Ishikawa (cell line): ENCODE results near the gene FLAD1.

Experiments
- CEBPB ChIP-seq: IDR thresholded peaks from 2 replicates; pipeline ENCODE4 v1.6.1; 2012
- CREB1 ChIP-seq: IDR thresholded peaks from 2 replicates; pipeline ENCODE4 v1.6.1; 2012; ENCODE audit warnings: low read depth
- EP300 ChIP-seq: IDR thresholded peaks from 2 replicates; pipeline ENCODE4 v1.6.1; 2012; ENCODE audit warnings: borderline replicate concordance
- FOXM1 ChIP-seq: IDR thresholded peaks from 2 replicates; pipeline ENCODE4 v1.6.1; 2012; ENCODE audit warnings: low read depth, borderline replicate concordance
- MAX ChIP-seq: IDR thresholded peaks from 2 replicates; pipeline ENCODE4 v1.6.1; 2012
- NFIC ChIP-seq: IDR thresholded peaks from 2 replicates; pipeline ENCODE4 v1.6.1; 2012
- RAD21 ChIP-seq: IDR thresholded peaks from 2 replicates; pipeline ENCODE4 v1.6.1; 2012; ENCODE audit warnings: low read depth
- TAF1 ChIP-seq: IDR thresholded peaks from 2 replicates; pipeline ENCODE4 v1.6.1; 2012; ENCODE audit warnings: low read depth, mild to moderate bottlenecking
- TEAD4 ChIP-seq: IDR thresholded peaks from 2 replicates; pipeline ENCODE4 v1.6.1; 2012
- YY1 ChIP-seq: IDR thresholded peaks from 2 replicates; pipeline ENCODE4 v1.6.1; 2012; ENCODE audit warnings: low read depth
- ZBTB7A ChIP-seq: IDR thresholded peaks from 2 replicates; pipeline ENCODE4 v1.6.1; 2012; ENCODE audit warnings: low read depth
- TF ChIP-seq, protein P1 (sequence below): IDR thresholded peaks from 2 replicates; pipeline ENCODE4 v1.6.1; 2012; ENCODE audit warnings: low read depth, mild to moderate bottlenecking

DNA sequence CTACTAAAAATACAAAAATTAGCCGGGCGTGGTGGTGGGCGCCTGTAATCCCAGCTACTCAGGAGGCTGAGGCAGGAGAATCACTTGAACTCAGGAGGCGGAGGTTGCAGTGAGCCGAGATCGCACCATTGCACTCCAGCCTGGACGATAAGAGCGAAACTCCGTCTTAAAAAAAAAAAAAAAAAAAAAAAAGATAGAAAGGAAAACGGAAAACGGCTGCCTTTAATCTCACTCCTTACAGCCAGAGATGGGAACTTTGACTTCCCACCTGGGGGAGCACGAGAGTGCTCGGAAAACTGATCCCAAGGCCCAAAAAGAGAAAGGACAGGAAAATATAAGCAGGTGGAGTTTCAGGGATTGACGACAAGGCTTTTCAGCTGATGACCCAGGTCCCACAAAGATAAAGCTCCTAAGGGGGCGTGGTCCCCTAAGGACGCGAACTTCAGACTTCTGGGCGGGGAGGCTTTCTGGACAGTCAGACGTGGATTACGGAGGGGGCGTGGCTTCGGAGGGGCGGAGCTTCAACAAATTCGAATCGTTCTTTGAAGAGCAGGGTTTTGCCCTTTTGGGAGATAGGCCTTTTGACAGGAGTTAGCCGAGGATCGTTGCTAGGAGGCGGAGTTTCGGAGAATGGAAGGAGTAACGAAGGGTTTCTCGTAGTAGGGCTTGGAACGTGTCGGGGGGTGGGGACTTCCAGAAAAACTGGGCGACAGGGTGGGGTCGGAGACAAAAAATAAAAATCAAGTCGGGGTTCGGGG lies 9.6 kb upstream of the FLAD1 start:
- TF ChIP-seq RAD21 (no peak), TEAD4 (no peak), MAX (no peak), FOXM1 (no peak), CREB1 (no peak), TAF1 (no peak; the same call in 1 of the 2 replicates), EP300 (no peak), CEBPB (no peak), NFIC (no peak), ZBTB7A (no peak), YY1 (no peak)
- TF ChIP-seq, protein P1, sequence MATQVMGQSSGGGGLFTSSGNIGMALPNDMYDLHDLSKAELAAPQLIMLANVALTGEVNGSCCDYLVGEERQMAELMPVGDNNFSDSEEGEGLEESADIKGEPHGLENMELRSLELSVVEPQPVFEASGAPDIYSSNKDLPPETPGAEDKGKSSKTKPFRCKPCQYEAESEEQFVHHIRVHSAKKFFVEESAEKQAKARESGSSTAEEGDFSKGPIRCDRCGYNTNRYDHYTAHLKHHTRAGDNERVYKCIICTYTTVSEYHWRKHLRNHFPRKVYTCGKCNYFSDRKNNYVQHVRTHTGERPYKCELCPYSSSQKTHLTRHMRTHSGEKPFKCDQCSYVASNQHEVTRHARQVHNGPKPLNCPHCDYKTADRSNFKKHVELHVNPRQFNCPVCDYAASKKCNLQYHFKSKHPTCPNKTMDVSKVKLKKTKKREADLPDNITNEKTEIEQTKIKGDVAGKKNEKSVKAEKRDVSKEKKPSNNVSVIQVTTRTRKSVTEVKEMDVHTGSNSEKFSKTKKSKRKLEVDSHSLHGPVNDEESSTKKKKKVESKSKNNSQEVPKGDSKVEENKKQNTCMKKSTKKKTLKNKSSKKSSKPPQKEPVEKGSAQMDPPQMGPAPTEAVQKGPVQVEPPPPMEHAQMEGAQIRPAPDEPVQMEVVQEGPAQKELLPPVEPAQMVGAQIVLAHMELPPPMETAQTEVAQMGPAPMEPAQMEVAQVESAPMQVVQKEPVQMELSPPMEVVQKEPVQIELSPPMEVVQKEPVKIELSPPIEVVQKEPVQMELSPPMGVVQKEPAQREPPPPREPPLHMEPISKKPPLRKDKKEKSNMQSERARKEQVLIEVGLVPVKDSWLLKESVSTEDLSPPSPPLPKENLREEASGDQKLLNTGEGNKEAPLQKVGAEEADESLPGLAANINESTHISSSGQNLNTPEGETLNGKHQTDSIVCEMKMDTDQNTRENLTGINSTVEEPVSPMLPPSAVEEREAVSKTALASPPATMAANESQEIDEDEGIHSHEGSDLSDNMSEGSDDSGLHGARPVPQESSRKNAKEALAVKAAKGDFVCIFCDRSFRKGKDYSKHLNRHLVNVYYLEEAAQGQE: no peak
